ENCODE measurements around the gene ABHD2.
"Not testable (repeated sequence)": the region's sequence is repeated elsewhere in the genome, so short reads cannot be mapped to it uniquely, and the experiment has no call there.

ABHD2 gene

DNA sequence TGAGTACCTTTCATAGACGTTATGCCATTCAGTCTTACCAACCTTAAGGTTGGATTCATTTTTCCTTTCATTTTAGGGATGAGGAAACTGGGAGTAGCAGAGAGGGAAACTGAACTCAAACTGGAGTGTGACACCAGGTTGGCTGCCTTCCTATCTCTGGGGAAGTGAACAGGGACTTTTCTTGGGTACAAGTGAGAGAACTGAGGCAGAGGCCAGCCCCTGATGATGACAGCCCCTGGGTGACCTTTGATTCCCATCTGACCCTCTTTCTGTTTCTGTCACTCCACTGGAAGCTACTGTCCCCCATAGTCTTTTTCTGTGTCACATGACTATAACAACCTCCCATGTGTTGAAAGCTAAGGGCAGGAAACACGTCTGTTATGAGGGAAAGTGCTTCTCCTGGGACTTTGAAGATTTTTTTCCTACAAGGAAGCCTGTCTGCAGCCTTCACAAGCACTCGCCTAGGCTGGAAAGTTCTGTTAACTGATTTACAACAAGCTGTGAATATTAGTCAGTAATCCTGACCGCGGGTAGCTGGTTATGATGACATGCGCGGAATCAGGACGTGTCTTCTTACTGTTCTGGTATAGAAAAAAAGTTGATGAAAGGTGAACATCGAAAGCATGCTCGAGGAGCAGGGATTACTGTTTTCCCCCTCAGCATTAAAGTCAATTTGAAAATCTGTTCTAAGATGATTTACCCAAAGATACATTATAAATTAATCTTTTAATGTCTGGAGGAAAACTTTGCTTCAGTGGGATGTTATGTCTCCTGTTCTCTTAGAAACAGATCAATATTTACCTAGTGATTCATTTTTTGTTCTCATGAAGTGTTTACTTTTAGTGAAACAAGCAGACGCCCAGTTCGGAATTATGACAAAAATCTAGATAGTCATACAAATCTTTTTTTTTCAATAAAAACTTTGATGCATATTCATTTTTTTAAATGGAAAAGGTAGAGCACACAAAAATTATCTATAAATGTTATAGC is 31.5 kb downstream of the ABHD2 start:
- Histone ChIP-seq H3K4me3 (no peak overlapping the region), H3K27ac (peak overlapping the region; percentile 83 to 98), H3K9me3 (no peaks in the 10 kb centered on the region), H3K27me3 (no peaks in the 10 kb centered on the region), H3K4me1 (peaks cover 0 to 100% (median 71%) of the 10 kb centered on the region in 4 donors), H3K36me3 (peaks cover 15 to 29% (median 28%) of the 10 kb centered on the region in 3 donors)
- TF ChIP-seq, protein P1, sequence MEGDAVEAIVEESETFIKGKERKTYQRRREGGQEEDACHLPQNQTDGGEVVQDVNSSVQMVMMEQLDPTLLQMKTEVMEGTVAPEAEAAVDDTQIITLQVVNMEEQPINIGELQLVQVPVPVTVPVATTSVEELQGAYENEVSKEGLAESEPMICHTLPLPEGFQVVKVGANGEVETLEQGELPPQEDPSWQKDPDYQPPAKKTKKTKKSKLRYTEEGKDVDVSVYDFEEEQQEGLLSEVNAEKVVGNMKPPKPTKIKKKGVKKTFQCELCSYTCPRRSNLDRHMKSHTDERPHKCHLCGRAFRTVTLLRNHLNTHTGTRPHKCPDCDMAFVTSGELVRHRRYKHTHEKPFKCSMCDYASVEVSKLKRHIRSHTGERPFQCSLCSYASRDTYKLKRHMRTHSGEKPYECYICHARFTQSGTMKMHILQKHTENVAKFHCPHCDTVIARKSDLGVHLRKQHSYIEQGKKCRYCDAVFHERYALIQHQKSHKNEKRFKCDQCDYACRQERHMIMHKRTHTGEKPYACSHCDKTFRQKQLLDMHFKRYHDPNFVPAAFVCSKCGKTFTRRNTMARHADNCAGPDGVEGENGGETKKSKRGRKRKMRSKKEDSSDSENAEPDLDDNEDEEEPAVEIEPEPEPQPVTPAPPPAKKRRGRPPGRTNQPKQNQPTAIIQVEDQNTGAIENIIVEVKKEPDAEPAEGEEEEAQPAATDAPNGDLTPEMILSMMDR (IDR thresholded peaks at IDR 0.05), result no peak
- intact Hi-C loops (cut with DNase I; ENCODE audit: low total_unique reads), result no loop called here
- peak; percentile 52 to 67 for DNase-seq

- Histone ChIP-seq H3K27ac (peak overlapping the region; percentile 83 to 98), H3K36me3 (peaks cover 15 to 29% (median 28%) of the 10 kb centered on the region in 3 donors), H3K4me1 (peaks cover 0 to 100% (median 63%) of the 10 kb centered on the region in 4 donors)
- H3K4me3 ChIP-seq; H3K9me3 ChIP-seq; H3K27me3 ChIP-seq; intact Hi-C loops (cut with DNase I; ENCODE audit: low total_unique reads): not testable (repeated sequence)
- DNase-seq, result peak in 1 of 2 donors; percentile 62
Measured at GRCh38 chr15:89120479-89121000, 32.3 kb downstream of the ABHD2 start.

GRCh38 chr15:89121414-89121813 is 33.2 kb downstream of the ABHD2 start:
- TF ChIP-seq, protein P1 (IDR thresholded peaks at IDR 0.05), result no peak

DNA sequence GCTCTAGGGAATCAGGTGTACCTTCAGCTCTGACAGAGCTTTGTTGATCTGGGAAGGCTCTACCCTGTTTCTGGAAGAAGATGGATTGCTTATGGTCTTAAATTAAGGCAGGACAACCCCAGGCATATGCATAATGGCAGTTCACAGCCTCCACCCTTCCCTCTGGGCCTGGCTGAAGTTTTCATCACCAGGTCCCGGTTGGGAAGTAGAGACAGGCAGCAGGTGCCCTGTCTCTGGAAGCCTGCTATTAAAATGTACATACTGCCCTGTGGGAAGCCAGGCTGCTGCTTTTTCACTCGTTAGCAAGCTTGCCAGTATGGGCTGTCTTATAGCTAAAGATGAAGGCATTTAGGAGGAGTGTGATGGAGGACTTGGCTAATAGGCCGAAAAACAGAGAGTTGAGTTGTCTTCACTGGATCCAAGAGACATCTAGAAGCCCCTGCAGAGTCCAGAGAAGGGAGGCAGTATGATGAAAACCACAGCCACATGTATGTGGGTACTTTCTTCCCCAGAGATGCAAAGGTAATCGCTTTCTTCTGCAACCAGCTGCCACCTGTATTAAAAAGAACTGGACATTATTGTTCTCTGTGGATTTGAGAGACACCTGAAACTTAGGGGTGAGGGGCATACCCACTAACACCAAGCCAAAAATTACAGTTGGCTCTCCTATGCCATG is 34.4 kb downstream of the ABHD2 start:
- TF ChIP-seq, protein P1 (IDR thresholded peaks at IDR 0.05), result no peak
- peaks cover 0 to 100% (median 45%) of the 10 kb centered on the region in 4 donors for H3K4me1 ChIP-seq
- intact Hi-C loops (cut with DNase I; ENCODE audit: low total_unique reads), result no loop called here
- H3K27ac ChIP-seq, result peak overlapping the region; percentile 83 to 98
- H3K36me3 ChIP-seq, result peaks cover 15 to 32% (median 30%) of the 10 kb centered on the region in 3 donors
- no peaks in the 10 kb centered on the region for H3K9me3 ChIP-seq
- H3K4me3 ChIP-seq, result no peak overlapping the region
- H3K27me3 ChIP-seq, result no peaks in the 10 kb centered on the region
- peak; percentile 14 to 25 for DNase-seq

More at GRCh38 chr15:89121414-89121813, 33.2 kb downstream of the ABHD2 start:
- DNase-seq, result no peak
- H3K36me3 ChIP-seq, result peaks cover 15 to 35% (median 33%) of the 10 kb centered on the region in 3 donors
- H3K27ac ChIP-seq, result peak overlapping the region; percentile 83 to 98
- no peaks in the 10 kb centered on the region for H3K27me3 ChIP-seq
- intact Hi-C loops (cut with DNase I; ENCODE audit: low total_unique reads), result no loop called here
- H3K4me3 ChIP-seq, result no peak overlapping the region
- H3K4me1 ChIP-seq, result peaks cover 0 to 100% (median 54%) of the 10 kb centered on the region in 4 donors
- no peaks in the 10 kb centered on the region for H3K9me3 ChIP-seq

GRCh38 chr15:89123181-89123525 is 34.9 kb downstream of the ABHD2 start:
- TF ChIP-seq, protein P1 (IDR thresholded peaks at IDR 0.05), result no peak
- DNase-seq, result no peak
- peaks cover 0 to 100% (median 42%) of the 10 kb centered on the region in 4 donors for H3K4me1 ChIP-seq
- no peak overlapping the region for H3K4me3 ChIP-seq
- H3K9me3 ChIP-seq, result no peaks in the 10 kb centered on the region
- intact Hi-C loops (cut with DNase I; ENCODE audit: low total_unique reads), result no loop called here
- no peaks in the 10 kb centered on the region for H3K27me3 ChIP-seq
- H3K36me3 ChIP-seq, result peaks cover 15 to 31% (median 31%) of the 10 kb centered on the region in 3 donors
- peak overlapping the region; percentile 83 to 98 for H3K27ac ChIP-seq

Measured in tibial artery (tissue), 4 donors.